Measurements from ENCODE around the gene CACNB1. TPM values are rescaled to one million over a fixed set of nuclear protein-coding genes. Genes with fewer than 3 reads are reported as not detected.

Gene CACNB1
- total RNA-seq, 1 donor from 2014 or later, result 27.5 TPM

- no peak for DNase-seq
- no peaks in the 10 kb centered on the region for H3K27me3 ChIP-seq
- no peak for TF ChIP-seq CTCF (IDR thresholded peaks at IDR 0.05)
- intact Hi-C loops (cut with DNase I), result no loop called here
- ATAC-seq, result no peak
- H3K36me3 ChIP-seq, result no peaks in the 10 kb centered on the region
- no peaks in the 10 kb centered on the region for H3K9me3 ChIP-seq
- H3K4me1 ChIP-seq, result peaks cover 13% of the 10 kb centered on the region
- no peak overlapping the region for H3K27ac ChIP-seq
- H3K4me3 ChIP-seq, result no peak overlapping the region
These were observed 35.5 kb downstream of the CACNB1 start for GRCh38 chr17:39161962-39162361.

- Histone ChIP-seq H3K9me3 (no peaks in the 10 kb centered on the region), H3K36me3 (no peaks in the 10 kb centered on the region), H3K27ac (no peak overlapping the region), H3K4me1 (peaks cover 3% of the 10 kb centered on the region), H3K27me3 (no peaks in the 10 kb centered on the region), H3K4me3 (no peak overlapping the region)
- DNase-seq (no peak), ATAC-seq (no peak)
- intact Hi-C loops (cut with DNase I), result no loop called here
- TF ChIP-seq CTCF (IDR thresholded peaks at IDR 0.05), result no peak
These were observed 38.8 kb downstream of the CACNB1 start for GRCh38 chr17:39158623-39159022.

GRCh38 chr17:39156491-39156890, 41.0 kb downstream of the CACNB1 start:
- Histone ChIP-seq H3K4me3 (no peak overlapping the region), H3K4me1 (peaks cover 16% of the 10 kb centered on the region), H3K9me3 (no peaks in the 10 kb centered on the region), H3K36me3 (no peaks in the 10 kb centered on the region), H3K27ac (no peak overlapping the region), H3K27me3 (no peaks in the 10 kb centered on the region)
- DNase-seq (no peak), ATAC-seq (no peak)
- intact Hi-C loops (cut with DNase I), result no loop called here
- TF ChIP-seq CTCF (IDR thresholded peaks at IDR 0.05), result no peak

- no peak overlapping the region for H3K4me3 ChIP-seq
- H3K36me3 ChIP-seq, result no peaks in the 10 kb centered on the region
- intact Hi-C loops (cut with DNase I), result no loop called here
- TF ChIP-seq CTCF (IDR thresholded peaks at IDR 0.05), result no peak
- H3K27ac ChIP-seq, result no peak overlapping the region
- DNase-seq (no peak), ATAC-seq (no peak)
- peaks cover 2% of the 10 kb centered on the region for H3K27me3 ChIP-seq
- peaks cover 16% of the 10 kb centered on the region for H3K4me1 ChIP-seq
- H3K9me3 ChIP-seq, result no peaks in the 10 kb centered on the region
These were observed 41.8 kb downstream of the CACNB1 start for GRCh38 chr17:39155654-39156053.

- Histone ChIP-seq H3K36me3 (no peaks in the 10 kb centered on the region), H3K27me3 (peaks cover 3% of the 10 kb centered on the region), H3K4me3 (peak overlapping the region; percentile 67), H3K27ac (peak overlapping the region; percentile 85), H3K9me3 (no peaks in the 10 kb centered on the region), H3K4me1 (peaks cover 16% of the 10 kb centered on the region)
- DNase-seq, result peak; percentile 94
- ATAC-seq, result peak; percentile 75
- intact Hi-C loops (cut with DNase I), result loop anchor here (5.0 kb wide), 1 partner anchor 171 kb away; no protein-coding TSS in a partner anchor
- no peak for TF ChIP-seq CTCF (IDR thresholded peaks at IDR 0.05)
These were observed 43.8 kb downstream of the CACNB1 start for GRCh38 chr17:39153599-39154051.
